Neutrophil (primary cell): Measurements from ENCODE around the gene VWF.

ENCODE experiments used
- H3K27ac ChIP-seq: fragments of 200-600 bp; sonication (generic); 2 replicates; pipeline ENCODE4 v1.5.1; 2016; ENCODE audit warnings: mild to moderate bottlenecking, moderate library complexity
- H3K27me3 ChIP-seq: fragments of 200-600 bp; sonication (generic); 2 replicates; pipeline ENCODE4 v1.6.0; 2016; ENCODE audit warnings: mild to moderate bottlenecking
- H3K36me3 ChIP-seq: fragments of 200-600 bp; sonication (generic); 2 replicates; pipeline ENCODE4 v1.5.1; 2017
- H3K4me1 ChIP-seq, 2 experiments: fragments of 200-600 bp in 1 of 2; sonication (generic) in 1 of 2; 1 replicate in 1 of 2; 2 replicates in 1 of 2; pipeline versions ENCODE4 v1.5.1 to v1.6.1; 2013 to 2016; ENCODE audit warnings: low read depth in 1 of 2, low read length in 1 of 2, mild to moderate bottlenecking in 1 of 2, moderate library complexity in 1 of 2; ENCODE audit not compliant: control insufficient read depth in 1 of 2, insufficient read depth in 1 of 2
- H3K4me3 ChIP-seq, 2 experiments: fragments of 200-600 bp in 1 of 2; sonication (generic) in 1 of 2; 1 replicate in 1 of 2; 2 replicates in 1 of 2; pipeline ENCODE4 v1.5.1; 2013 to 2016; ENCODE audit warnings: low read depth in 1 of 2, low read length in 1 of 2, mild to moderate bottlenecking in 1 of 2, moderate library complexity in 1 of 2
- H3K9me3 ChIP-seq: fragments of 200-600 bp; sonication (generic); 2 replicates; pipeline ENCODE4 v1.5.1; 2016
- TF ChIP-seq, protein P1 (sequence below): fragments of 200-600 bp; sonication (generic); IDR thresholded peaks from 2 replicates; pipeline ENCODE4 v1.5.1; 2016; ENCODE audit warnings: antibody characterized with exemption

The VWF gene

DNA sequence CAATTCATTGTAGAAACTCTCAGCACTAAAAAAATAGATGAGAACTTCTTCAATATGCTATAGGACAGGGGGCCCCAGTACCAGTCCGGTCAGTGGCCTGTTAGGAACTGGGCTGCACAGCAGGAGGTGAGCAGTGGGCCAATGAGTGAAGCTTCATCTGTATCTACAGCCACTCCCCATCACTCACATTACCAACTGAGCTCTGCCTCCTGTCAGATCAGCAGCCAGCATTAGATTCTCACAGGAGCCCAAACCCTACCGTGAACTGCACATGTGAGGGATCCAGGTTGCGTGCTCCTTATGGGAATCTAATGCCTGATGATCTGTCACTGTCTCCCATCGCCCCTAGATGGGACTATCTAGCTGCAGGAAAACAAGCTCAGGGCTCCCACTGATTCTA lies 163.7 kb downstream of the VWF start:
- Histone ChIP-seq H3K36me3 (no peaks in the 10 kb centered on the region), H3K27ac (no peak overlapping the region), H3K9me3 (peaks cover 4% of the 10 kb centered on the region), H3K4me1 (no peaks in the 10 kb centered on the region), H3K27me3 (peaks cover 7% of the 10 kb centered on the region), H3K4me3 (no peak overlapping the region)
- TF ChIP-seq, protein P1, sequence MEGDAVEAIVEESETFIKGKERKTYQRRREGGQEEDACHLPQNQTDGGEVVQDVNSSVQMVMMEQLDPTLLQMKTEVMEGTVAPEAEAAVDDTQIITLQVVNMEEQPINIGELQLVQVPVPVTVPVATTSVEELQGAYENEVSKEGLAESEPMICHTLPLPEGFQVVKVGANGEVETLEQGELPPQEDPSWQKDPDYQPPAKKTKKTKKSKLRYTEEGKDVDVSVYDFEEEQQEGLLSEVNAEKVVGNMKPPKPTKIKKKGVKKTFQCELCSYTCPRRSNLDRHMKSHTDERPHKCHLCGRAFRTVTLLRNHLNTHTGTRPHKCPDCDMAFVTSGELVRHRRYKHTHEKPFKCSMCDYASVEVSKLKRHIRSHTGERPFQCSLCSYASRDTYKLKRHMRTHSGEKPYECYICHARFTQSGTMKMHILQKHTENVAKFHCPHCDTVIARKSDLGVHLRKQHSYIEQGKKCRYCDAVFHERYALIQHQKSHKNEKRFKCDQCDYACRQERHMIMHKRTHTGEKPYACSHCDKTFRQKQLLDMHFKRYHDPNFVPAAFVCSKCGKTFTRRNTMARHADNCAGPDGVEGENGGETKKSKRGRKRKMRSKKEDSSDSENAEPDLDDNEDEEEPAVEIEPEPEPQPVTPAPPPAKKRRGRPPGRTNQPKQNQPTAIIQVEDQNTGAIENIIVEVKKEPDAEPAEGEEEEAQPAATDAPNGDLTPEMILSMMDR = no peak

DNA sequence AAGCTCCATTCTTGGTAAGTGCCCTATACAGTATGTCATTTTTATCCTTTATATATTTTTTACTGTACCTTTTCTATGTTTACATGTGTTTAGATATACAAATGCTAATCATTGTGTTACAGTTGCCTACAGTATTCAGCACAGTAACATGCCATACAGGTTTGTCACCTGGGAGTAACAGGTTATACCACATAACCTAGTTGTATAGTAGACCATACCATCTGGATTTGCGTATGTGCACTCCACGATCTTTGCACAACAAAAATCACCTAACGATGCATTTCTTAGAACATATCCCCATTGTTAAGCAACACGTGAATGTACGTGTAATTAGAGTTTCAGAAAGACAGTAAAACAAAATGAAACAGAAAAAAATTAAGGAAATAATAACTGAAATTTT lies 167.5 kb downstream of the VWF start:
- H3K27ac ChIP-seq = no peak overlapping the region
- H3K36me3 ChIP-seq = no peaks in the 10 kb centered on the region
- TF ChIP-seq, protein P1 = no peak
- no peaks in the 10 kb centered on the region for H3K27me3 ChIP-seq
- peaks cover 4% of the 10 kb centered on the region for H3K9me3 ChIP-seq
- no peak overlapping the region for H3K4me3 ChIP-seq
- no peaks in the 10 kb centered on the region for H3K4me1 ChIP-seq

DNA sequence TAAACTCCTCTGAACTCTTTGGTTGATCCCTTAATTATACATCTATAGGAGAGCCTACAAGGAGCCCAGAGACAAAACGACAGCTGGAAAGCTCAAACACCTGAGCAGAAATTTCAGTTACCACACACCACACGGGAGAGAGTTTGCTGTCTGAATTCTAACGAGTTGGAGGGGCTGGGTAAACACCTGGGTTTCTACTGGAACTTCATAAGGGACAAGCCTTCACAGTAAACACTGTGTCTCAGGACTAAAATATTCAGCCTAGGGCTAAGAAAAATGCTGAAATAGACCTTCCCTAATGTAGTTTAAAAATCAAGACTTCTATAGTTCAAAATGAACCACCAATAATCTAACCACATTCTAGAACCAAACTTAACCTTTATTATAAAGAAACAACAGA lies 169.8 kb downstream of the VWF start:
- Histone ChIP-seq H3K27ac (no peak overlapping the region), H3K4me3 (no peak overlapping the region), H3K4me1 (no peaks in the 10 kb centered on the region), H3K9me3 (peaks cover 4% of the 10 kb centered on the region), H3K27me3 (peaks cover 11% of the 10 kb centered on the region), H3K36me3 (no peaks in the 10 kb centered on the region)
- TF ChIP-seq, protein P1 = no peak

DNA sequence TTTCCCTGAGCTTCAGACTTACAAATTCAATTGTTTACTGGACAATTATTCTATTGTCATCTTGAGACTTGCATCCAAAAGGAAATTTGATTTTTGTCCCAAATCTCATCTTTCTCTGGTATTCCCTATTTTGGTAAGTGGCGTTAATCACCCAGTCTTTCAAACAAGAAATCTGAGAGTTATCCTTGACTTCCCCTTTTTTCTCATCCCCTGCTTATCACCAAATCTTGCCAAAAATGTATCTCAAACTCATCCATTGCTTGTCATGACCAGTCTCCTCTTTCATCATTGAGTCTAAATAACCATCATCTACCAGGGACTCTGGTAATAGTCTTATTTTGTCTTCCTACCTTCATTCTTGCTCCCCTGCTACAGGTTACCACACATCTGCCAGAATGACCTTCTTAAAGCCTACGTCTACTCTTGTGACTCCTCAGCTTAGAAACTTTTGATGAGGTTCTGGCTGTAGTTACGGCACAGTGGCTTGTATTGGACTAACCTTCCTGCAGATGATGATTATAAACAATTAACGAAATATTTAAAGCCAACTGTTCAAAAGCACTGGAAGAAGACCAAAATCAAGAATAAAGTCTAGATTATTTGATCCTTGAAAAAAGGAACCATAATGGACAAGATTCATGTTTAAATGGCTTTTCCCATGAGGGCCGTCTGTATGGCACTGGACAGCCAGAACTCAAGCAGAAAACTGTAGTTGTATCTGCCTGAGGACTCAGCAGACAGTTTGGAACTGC lies 170.5 kb downstream of the VWF start:
- H3K27ac ChIP-seq = no peak overlapping the region
- TF ChIP-seq, protein P1 = no peak
- H3K36me3 ChIP-seq = no peaks in the 10 kb centered on the region
- peaks cover 18% of the 10 kb centered on the region for H3K27me3 ChIP-seq
- H3K4me3 ChIP-seq = no peak overlapping the region
- H3K9me3 ChIP-seq = peaks cover 4% of the 10 kb centered on the region
- no peaks in the 10 kb centered on the region for H3K4me1 ChIP-seq

DNA sequence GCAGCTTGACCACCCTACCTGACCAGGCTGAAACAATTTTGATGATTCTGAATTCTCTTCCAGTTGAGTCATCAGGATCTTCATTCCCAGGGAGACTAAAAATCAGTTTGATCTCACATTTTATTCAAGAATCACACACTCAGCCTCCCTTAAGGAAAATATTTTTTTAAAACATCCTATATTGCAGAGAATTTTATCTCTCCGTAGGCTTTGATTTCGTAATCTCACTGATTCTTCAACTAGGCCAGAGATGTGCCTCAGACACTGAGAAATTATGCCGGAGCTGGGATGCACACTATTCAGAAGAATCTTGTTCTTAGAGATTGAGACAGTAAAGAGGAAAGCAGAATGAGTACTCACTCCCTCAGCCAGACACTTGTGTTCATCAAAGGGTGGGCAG lies 172.4 kb downstream of the VWF start:
- Histone ChIP-seq H3K4me3 (no peak overlapping the region), H3K9me3 (peaks cover 2% of the 10 kb centered on the region), H3K36me3 (no peaks in the 10 kb centered on the region), H3K27ac (no peak overlapping the region), H3K4me1 (no peaks in the 10 kb centered on the region), H3K27me3 (peaks cover 36% of the 10 kb centered on the region)
- TF ChIP-seq, protein P1 = no peak
